ENCODE data around the gene FN3KRP. TPM values are rescaled to one million over a fixed set of nuclear protein-coding genes. Genes with fewer than 3 reads are reported as not detected.

Gene FN3KRP
- total and polyA plus RNA-seq, 4 donors: 10.1 to 15.5 (median 11.0) TPM

GRCh38 chr17:82751171-82751570, 34.7 kb downstream of the FN3KRP start:
- peak overlapping the region; percentile 57 to 59 for H3K27ac ChIP-seq (ENCODE audit: low read depth in 1 of 2, low read length in 2 of 2)
- no peaks in the 10 kb centered on the region for H3K27me3 ChIP-seq (ENCODE audit: control insufficient read depth in 4 of 4, insufficient read depth in 4 of 4, low read length in 3 of 4)
- 23% methylated on average over 56 of the region's 56 CpGs for WGBS
- TF ChIP-seq RAD21 (IDR thresholded peaks at IDR 0.05) (no peak), ATF3 (IDR thresholded peaks at IDR 0.05) (no peak), YY1 (IDR thresholded peaks at IDR 0.05) (no peak), FOXA2 (IDR thresholded peaks at IDR 0.05) (no peak), HNF4G (IDR thresholded peaks at IDR 0.05) (no peak), EGR1 (IDR thresholded peaks at IDR 0.05; ENCODE audit: low read depth in 2 of 2) (no peak), FOXA1 (IDR thresholded peaks at IDR 0.05) (no peak), RXRA (IDR thresholded peaks at IDR 0.05) (no peak), ZBTB33 (IDR thresholded peaks at IDR 0.05) (no peak), NR2F2 (IDR thresholded peaks at IDR 0.05) (no peak), MAX (IDR thresholded peaks at IDR 0.05) (no peak), HNF4A (conservative IDR thresholded peaks at IDR 0.05) (no peak), CTCF (IDR thresholded peaks at IDR 0.05; ENCODE audit: low read depth, low read length, missing input control) (no peak), SP1 (IDR thresholded peaks at IDR 0.05) (no peak), REST (IDR thresholded peaks at IDR 0.05) (no peak), TAF1 (conservative IDR thresholded peaks at IDR 0.05) (no peak), GABPA (IDR thresholded peaks at IDR 0.05 in 1 of 2, conservative IDR thresholded peaks at IDR 0.05 in 1 of 2) (no peak), JUND (IDR thresholded peaks at IDR 0.05) (no peak)
- H3K4me1 ChIP-seq (ENCODE audit: control insufficient read depth in 4 of 4, insufficient read depth in 4 of 4, low read length in 3 of 4): peaks cover 5 to 13% (median 8%) of the 10 kb centered on the region in 4 donors
- H3K36me3 ChIP-seq (ENCODE audit: control insufficient read depth in 4 of 4, insufficient read depth in 3 of 4, low read depth in 1 of 4, low read length in 3 of 4): no peaks in the 10 kb centered on the region
- no peak overlapping the region for H3K9ac ChIP-seq (ENCODE audit: low read depth in 1 of 2, low read length in 2 of 2)
- no peaks in the 10 kb centered on the region for H3K9me3 ChIP-seq (ENCODE audit: control insufficient read depth in 4 of 4, low read length in 3 of 4)
- peak overlapping the region in 2 of 3 donors; percentile 53 to 87 for H3K4me3 ChIP-seq (ENCODE audit: low read depth in 1 of 3, low read length in 3 of 3)
- no peak for DNase-seq (ENCODE audit: low spot score)

Data from liver (tissue), 9 donors.